ENCODE results near the gene FCN3.

Gene FCN3

DNA sequence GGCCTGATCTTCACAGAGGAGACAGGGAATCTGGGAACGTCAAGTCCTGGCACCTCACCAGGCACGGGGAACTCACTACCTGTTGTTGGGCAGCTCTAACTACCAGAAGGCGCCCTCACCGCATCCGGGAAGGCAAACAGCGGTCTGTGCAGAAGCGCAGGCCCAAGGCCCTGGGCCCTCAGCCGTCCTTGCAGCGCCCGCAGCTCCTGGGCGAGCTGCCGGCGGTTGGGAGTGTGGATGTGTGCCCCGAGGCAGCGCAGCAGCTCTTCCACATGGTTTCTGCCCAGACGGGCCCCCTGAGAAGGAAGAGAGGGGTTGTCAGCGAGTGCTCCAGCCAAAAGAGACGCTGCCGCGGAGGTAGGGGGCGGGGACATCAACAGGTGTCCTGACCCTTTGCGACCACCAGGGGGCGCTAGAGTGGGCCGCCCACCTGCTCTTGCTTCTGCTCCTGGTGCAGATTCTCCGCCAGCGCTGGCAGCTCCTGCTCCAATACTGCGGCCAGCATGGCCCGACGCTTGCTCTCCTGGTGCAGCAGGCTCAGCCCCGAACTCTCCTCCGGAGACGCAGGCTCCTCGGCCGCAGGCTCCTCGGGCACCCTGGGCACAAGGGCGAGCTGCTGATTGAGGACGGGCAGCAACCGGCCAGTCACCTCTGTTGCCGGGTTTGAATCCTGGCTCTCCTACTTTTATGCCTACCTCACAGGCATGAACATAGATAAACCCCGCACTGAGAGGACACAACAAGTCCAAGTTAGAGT is 17.2 kb downstream of the FCN3 start:
- no peak for FAIRE-seq

DNA sequence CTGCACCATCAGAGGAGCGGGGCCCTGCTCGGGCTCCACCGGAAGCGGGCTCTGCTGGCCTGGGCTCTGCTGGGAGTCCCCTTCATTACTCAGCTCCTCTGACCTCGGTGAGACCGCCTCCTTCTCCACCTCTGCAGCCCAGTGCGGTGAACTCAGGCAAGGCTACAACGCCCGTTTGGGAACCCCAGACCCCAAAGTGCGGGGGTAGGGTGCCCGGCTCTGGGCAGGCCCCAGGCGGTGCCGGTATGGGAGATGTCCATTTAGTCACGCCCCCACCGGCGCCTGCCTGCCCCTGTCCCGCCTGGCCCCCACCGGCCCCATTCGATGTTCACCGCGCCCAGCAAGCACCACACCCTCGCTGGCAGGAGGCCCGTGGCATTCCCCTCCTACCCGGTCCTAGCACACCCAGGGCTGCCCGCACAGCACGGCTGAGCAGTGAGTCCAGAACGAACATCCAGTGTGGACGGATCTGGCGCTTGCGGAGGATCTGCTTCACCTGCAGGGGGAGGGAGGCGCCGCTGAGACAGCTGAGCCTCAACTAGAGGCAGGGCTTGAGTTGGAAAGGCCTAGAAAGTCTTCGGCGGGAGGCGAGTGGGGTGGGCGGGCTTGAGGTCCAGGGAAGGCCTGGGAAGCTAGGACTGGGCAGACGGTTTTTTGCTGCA is 17.9 kb downstream of the FCN3 start:
- no peak for FAIRE-seq

DNA sequence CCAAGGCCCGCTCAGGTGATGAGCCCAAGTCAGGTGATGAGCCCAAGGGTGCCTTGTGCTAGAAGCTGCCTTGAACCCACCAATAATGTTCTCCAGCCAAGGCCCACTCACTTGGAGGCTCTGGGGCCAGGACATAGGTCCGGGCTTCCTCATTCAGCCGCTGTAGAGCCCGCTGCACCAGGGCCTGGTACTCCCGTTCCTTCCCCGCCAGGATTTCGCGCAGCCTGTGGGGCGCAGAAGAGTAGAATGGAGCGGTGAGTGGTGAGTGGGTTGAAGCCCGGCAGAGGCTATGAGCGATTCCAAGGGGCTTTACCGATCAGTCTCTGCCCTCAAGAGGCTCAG is 18.4 kb downstream of the FCN3 start:
- no peak for FAIRE-seq

DNA sequence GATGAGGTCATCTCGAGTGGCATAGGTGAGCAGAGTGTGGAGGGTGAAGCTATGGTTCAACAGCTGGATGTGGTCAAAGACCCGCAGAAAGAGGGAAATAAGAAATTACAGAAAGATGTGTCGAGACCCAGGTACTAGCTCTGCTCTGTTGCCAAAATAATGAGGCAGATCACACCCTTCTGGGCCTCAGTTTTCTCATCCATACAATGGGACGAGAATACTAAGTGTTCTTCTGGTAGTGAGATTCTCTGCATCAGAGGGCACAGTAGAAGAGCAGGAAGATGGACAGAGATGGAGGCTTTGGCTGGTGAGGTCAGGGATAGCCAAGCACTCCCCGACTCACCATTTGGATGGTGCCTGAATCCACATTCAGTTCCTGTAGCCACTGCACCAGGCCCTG is 18.9 kb downstream of the FCN3 start:
- no peak for FAIRE-seq

DNA sequence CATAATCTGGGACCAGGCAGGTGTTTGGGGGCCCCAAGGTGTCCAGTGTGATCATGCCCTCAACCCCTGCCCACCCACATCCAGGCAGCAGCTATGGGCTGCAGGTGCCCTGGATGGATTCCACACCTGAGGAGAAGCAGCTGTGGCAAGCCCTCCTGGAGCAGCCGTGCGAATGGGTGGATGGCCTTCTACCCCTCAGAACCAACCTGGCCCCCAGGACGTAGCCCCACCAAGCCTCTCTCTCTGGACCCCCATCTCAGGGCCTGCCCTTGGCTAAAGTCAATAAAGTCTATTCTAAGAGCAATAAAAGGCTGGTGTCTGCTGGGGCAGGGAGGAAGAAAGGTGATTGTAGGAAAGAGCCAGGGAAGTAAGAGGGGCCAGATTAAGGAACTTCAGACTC is 21.0 kb downstream of the FCN3 start:
- no peak for FAIRE-seq

DNA sequence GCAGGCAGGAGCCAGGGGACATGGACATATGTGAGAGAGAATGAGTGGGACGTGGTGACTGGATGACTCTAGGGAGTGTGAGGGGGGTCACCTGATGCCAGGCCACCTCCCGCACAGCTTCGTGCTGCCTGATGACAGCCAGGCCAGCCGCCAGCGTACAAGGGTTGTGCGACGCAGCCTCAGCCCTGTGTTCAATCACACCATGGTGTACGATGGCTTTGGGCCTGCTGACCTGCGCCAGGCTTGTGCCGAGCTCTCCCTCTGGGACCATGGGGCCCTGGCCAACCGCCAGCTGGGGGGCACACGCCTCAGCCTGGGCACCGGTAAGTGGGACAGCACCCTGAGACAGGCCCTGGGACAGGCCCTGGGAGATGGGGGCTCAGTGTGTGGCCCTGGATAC is 21.5 kb downstream of the FCN3 start:
- FAIRE-seq, result no peak

DNA sequence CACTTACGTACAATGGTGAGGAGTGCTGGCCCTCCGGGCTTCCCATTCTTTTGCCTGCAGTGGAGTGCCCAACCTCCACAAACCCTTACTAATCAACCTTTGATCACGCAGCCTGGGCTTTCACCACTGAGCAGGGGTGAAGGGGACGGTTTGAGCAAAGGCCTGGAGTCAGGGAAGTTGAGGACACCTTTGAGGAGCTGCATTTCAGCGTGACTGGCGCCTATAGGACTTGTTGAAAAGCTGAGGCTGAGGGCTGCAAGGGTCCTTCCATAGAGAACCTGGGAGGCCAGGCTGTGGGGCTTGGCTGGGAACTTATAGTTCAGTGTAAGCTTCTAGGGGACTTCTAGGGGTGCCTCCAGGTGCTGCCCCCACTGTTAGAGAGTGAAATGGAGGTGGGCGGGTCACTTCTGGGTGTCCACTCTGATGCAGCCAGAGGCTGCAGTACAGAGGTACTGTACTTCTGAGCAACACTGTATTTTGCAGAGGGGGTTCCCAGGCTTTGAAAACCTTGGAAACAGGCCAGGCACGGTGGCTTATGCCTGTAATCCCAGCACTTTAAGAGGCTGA is 23.0 kb downstream of the FCN3 start:
- no peak for FAIRE-seq

DNA sequence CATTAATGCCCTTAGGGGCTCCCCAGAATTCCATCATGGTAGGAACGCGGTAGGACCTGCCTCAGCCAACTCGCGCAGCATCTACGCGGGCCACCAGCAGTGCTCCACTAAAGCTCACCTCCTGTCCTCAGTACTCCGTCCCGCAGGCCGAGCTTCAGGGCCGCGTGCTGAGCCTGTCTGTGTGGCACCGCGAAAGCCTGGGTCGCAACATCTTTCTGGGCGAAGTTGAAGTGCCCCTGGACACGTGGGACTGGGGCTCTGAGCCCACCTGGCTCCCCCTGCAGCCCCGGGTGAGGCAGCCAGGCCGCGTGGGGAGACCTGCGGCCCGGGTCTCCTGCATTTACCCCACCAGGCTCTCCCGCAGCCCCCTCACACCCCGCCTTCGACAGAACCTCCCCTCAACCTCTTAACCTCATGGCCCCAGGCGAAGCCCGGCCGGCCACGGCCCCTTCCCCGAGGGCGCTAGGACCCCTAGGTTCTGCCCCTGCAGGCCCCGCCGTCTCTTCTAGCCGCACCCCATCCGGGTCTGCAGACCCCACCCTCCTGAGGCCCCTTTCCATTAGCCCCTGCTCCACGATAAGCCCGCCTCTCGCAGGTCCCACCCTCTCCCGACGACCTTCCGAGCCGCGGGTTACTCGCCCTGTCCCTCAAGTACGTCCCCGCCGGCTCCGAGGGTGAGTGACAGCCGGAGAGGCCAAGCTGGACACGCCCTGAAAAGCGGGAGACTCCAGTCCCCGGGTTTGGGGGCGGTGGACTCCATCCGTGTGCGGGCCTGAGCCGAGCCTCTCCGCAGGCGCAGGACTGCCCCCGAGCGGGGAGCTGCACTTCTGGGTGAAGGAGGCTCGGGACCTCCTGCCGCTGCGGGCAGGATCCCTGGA is 23.7 kb downstream of the FCN3 start:
- FAIRE-seq, result no peak

DNA sequence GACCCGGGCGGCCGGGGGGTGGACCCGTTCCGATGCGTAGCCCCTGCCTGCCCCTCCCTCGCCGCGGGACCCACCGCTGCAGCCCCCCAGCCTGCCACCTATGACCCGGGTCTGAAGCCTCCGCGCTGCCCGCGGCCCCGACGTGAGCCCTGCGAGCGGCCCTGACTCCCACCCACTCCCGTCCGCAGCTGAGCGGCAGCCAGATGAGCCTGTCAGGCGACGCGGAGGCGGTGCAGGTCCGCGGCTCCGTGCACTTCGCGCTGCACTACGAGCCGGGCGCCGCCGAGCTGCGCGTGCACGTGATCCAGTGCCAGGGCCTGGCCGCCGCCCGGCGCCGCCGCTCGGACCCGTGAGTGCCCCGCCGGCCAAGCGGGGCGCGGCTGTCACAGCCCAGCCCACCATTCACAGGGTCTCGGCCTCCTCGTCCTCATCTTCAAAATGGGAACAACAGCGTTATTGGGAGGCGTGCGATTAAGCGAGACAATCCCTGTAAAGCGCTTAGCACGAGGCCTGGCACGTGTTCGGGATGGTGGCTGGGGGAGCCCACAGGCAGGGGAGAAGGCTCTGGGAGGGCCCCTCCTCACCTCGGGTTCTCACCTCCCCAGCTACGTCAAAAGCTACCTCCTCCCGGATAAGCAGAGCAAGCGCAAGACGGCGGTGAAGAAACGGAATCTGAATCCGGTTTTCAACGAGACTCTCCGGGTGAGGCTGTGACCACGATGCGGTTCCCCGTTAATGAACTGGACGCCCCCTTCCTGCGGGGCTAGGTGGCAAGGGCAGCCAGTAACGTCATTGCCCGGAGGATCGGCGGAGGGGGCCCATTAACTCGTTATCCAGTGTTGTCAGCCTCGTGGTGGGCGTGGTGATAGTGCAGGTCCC is 24.6 kb downstream of the FCN3 start:
- no peak for FAIRE-seq

DNA sequence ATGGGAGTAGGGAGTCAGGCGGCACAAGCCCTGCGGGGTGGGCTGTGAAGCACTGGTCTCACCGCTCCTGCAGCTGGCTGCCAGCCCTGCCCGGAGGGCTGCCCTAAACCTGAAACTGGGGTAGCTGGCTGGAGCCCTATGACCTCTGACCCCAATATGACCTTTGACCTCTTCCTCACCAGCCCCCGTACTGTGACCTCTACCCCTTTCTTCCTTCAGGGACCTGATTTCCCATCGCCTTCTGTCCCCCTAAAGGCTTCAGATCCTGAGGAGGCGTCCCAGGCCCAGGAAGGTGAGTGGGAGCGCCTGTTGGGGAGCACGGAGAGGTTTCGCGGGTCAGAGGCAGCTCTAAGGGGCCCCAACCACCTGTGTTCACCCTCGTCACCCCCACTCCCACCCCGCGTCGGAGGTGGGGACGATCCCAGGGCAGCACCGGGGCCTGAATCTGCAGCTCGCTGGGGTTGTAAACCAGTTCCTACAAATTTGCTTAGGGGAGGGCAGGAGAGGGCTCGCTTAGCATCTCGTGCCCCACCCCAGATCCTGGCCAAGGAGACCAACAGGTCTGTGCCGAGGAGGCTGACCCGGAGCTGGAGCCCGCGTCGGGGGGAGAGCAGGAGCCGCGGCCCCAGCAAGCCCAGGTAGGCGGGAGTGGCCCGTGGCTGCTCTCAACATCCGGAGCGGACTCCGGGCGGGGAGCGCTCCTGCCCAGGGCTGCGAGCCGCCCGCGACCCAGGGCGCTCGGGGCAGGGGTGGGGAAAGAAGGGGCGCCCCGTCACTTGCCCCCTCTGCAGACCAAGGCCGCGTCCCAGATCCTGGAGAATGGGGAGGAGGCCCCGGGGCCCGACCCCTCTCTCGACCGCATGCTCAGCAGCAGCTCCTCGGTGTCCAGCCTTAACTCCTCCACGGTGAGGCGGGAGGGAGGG is 25.5 kb downstream of the FCN3 start:
- FAIRE-seq, result no peak

DNA sequence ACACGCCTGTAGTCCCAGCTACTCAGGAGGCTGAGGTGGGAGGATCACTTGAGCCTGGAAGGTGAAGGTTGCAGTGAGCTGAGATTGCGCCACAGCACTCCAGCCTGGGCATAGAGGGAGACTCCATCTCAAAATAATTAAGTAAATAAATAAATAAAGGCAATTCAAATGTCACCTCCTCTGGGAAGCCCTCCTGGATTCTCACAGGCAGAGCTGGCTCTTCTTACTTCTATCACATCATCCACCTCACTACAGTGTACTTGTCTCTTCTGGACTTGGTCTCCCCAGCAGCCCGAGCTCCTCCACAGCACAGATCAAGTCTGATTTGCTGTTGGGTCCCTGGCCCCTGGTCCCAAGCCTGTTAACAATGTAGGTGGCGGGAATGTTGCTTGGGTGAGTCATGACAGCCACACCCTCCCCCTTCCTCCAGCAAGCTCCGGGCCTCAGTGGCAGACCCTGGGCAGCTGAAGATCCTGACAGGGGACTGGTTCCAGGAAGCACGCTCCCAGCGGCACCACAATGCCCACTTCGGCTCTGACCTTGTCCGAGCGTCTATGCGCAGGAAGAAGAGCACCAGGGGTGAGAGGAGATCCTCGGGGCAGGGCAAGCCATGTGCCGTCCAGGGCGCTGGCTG is 27.5 kb downstream of the FCN3 start:
- FAIRE-seq, result no peak

DNA sequence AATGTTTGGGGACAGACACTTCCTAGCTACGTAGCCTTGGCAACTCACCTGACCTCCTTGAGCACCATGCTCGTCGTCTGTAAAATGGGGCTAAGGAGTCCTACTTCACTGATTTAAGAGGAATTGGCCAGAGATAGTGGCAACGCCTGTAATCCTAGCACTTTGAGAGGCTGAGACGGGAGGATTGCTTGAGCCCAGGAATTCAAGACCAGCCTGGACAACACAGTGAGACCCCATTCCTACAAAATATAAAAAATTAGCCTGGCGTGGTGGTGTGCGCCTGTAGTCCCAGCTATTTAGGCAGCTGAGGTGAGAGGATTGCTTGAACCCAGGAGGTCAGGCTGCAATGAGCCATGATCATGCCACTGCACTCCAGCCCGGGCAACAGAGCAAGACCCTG is 28.3 kb downstream of the FCN3 start:
- FAIRE-seq, result no peak

DNA sequence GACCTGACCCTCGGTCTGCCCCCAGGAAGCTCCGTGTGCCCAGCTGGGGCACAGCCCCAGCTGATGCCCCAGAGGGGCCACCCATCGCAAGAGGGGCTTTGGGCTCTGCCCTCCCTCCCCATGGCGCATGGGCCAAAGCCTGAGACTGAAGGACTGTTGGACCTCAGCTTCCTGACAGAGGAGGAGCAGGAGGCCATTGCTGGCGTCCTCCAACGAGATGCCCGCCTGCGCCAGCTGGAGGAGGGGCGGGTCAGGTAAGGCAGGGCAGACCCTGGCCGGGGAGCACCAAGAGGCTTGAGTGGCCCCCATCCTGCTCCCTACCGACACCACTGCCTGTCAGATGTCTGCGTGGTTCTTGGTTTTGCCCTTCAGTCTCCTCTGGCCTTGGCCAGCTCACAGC is 29.4 kb downstream of the FCN3 start:
- no peak for FAIRE-seq

DNA sequence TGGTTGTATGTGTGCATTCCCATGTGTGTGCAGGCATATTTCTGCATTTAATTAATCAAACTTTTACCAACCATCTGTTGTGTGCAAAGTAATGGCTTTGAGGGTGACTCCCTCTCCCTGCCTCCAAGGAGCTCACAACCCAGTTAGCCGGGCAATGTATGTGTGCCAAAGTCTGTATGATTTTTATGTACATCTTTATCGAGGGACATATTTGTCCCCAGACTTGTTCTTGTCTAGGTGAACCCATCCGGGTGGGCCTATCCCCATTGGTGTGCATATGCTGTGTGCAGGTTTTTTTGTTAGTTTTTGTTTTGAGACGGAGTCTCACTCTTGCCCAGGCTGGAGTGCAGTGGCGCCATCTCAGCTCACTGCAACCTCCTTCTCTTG is 31.0 kb downstream of the FCN3 start:
- no peak for FAIRE-seq

DNA sequence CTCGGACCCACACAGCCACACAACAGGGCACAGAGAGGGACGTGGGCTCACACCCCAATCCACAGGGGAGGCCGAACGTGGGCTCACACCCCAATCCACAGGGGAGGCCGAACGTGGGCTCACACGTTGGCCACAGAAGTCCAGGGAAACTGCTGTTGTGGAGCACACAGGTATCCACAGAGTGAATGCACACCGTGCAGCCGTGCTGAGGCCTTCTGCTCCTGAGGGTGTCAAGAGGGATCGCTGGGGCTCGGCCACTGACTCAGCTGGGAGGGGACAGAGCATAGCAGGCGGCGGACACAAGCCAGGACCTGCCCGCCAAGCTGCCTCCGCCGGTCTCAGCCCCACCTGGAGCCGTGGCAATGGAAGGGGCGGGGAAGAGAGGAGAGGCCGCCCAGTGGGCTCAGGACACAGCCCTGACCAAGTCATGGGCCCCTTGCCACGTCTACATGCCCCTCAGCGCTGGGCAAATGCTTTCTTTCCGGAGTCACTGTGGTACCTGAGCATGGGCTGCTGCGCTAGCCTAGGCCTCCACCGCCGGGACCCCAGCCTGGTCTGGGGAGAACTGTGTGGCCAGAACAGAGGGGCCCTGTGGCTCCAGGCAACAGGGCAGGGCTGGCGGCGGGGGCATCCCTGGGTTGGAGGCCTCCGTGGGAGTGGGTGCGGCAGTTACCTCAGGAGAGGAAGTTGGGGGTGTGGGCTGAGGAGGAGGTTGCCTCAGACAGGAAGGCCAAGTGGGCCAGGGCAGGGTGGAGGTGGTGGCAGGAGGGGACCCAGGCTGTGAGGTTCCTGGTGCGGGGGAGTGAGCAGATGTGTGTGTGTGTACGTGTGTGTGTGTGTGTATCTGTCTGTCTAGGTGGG is 31.6 kb downstream of the FCN3 start:
- FAIRE-seq, result no peak

DNA sequence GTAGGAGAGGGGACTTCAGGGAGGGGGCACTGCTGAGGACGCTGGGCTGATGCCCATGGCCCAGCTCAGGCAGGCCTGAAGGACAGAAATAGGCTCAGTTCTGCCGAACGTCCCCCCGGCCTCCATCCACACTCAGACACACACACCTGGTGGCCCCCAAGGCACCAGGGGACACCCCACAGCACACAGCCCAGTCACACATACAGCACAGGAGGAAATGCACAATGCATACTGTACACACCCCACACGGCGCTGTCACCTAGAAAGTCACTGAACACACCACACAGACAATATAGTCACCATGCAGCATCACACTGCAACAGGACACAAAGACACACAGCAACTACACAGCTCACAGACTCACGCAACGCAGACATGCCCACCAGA is 32.2 kb downstream of the FCN3 start:
- FAIRE-seq, result no peak

DNA sequence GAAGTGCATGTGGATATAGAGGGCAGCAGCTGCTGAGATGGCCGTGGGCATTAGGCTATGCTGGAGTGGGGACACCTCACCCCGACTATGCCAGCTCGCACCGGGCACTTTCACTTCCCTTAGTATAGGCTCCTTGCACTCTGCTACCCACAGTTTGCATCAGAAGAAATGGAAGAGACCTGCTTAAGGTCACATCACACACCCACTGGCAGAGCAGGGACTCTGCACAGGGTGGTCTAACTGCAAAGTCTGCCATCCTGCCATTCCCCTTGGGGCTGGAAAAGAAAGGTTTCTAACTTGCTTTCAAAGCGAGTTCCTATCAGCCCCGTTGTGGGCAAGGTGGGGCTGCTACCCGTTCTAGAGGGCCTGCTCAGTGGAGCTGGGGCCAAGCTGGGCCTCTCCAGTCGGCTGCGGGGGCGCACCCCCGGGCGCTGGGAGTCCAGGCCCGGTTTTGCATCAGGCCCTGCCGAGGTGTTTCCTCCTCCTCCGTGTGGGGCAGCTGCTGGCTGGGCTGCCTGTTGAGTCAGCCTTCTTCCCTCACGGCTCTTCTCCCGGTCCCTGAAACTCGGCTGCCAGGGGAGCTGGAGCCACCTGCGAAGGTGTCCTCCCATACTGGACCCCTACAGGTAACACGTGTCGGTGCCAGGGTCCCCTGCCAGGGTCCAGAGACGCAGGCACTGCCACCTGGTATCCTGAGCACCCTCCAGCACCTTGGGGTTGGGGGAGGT is 32.9 kb downstream of the FCN3 start, which contains the start of gene SYTL1:
SYTL1 (plus strand) TSS at position 498 of the 728 bp plus-strand sequence. CDS start 3,313 bp downstream, outside the sequence.
- no peak for FAIRE-seq

DNA sequence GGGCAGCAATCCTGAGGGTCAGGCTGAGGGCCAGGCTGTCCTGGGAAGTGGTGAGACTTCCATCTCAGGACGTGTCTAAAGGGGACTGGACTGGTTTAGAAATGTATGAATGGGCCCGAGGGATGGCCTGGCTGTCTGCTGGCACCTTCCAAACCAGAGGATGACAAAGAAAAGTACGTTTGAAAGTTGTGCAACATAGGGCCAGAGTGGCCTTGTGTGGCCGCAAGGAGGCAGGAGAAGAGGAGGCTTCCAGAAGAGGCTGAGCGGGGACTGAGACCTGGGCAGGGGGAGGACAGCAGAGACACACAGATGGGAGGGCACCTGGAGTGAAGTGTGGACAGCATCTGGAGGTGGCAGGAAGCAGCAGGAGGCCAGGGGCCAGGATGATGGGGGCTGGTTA is 35.4 kb downstream of the FCN3 start:
- FAIRE-seq, result no peak

DNA sequence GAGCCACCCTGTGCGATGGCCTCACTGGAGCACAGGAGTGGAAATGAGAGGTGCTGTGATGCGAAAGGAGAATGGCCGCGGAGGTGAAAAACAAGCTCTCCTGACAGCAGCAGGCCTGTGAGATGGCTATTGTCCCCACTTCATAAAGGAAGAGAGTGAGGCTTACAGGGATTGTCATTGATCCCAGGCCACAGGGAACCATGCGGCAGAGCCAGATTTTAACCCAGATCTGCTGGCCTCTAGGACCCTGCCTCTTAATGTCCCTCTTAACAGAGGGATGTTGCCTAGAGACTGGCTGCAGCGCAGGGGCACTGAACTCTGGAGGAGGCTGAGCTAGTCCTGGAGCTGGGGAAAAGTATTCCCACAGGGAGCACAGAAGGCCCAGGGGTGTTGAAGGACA is 35.9 kb downstream of the FCN3 start:
- no peak for FAIRE-seq
